Activated T-cell treated with anti-CD3 and anti-CD28 coated beads for 4 hours (primary cell): ENCODE data around the gene NCAPH2.
A peak's percentile ranks its signal among the peaks of the same experiment; 100 is the strongest.

ENCODE experiments used
- DNase-seq: peaks from one replicate; pipeline ENCODE4 v3.0.0-alpha.2; 2020

Gene NCAPH2

DNA sequence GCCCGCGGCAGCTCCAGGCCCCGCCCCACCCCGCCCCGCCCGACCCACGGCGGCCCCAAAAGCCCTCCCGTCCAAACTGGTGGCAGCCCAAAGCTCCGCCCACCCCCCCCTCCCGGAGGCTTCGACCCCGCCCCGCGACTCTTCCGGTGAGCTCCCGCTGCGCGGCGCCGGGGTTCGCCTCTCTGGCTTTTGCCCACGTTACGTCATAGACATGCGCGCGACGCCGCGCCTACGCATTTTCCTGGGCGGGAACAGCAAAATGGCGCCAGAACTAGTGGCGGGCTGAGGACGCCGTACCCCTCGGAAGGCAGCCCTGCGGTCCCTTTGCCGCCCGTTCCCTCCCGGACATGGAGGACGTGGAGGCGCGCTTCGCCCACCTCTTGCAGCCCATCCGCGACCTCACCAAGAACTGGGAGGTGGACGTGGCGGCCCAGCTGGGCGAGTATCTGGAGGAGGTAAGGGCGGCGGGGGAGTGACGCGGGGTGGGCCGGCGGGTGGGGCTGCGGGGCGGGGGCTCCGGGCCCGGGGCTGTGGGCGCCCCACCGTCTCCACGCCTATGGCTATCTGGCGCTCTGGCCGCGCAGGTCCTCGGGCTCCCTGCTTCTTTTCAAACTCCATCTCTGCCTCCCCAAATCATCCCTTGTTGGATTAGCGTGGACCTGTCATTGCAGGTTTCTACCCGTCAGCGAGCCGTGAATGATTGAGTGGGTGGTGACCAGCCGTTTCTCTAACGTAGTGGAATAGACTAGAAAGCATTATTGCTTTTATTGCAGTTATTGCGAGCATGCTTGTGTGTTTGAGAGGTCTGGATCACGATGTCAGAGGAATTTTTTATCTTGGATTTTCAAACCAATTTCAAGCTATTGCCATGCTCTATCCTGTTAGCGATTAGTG, at the start of gene NCAPH2:
TSS of gene NCAPH2 (plus strand) at position 234 of the 894 bp plus-strand sequence. CDS start at position 348, 114 bp downstream.
- peak; percentile 98 for DNase-seq

DNA sequence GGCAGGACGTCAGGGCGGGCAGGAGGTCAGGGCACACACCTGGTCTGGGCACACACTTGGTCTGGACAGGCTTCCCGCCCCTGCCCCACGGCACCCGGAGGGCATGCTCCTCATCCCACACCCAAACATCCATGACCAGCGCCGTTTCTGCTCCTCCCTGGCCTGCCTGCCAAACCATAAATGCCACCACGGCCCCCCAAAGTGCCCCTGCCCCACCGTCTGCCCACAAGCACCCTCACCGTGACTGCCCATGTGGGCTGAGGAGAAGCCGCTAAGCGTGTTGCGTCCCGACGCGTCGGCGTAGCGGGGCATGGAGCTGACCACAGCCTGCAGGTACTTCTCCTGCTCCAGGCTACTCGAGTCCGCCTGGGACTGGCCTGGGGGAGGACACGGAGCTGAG, 49.0 kb upstream of the NCAPH2 start:
- no peak for DNase-seq

DNA sequence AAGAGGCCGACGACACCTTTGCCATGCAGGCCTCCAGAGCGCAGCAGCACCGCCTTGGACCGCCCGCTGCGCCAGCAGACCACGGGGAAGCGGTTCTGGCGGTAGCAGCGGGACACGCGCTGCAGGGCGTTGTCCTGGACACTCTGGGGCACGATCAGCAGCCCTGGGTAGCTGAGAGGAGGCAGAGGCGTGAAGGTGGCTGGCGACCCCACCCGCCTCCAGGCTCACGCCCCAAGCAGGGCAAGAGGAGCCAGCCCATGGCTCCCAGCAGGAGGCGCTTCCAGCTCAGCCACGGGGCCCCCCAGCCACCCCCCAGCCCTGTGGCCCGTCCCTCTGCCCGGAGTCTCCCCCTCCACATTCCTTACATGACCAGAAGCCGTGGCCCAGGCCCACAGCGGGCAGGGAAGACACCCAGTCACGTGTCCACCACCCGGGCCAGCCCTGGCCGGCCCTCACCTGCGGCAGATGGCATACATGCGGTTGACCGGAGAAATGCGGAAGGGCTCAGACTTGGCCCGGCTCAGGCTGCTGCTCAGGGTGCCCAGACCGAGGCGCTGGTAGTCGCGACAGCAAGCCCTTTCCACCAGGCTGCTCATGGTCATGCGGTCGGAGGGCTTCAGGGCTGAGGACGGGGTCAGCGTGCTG, 48.4 kb upstream of the NCAPH2 start:
- DNase-seq: no peak

DNA sequence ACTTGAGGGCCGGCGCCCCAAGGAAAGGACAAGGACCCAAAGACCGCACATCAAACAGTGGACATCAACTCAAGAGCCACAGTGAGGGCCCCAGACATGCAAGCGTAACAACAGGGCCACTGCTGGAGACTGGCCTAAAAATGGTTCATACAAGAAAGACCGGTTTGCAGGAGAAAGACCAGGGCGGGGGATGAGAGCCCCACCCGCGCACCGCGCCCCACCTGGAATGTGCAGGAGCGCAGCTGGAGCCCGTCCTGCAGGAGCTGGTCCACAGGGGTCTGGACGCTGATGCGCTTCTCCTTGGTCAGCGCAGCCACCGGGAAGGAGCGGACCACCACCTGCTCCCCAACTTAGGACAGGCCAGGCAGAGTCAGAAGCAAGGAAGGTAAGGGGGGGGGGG, 47.1 kb upstream of the NCAPH2 start:
- no peak for DNase-seq

DNA sequence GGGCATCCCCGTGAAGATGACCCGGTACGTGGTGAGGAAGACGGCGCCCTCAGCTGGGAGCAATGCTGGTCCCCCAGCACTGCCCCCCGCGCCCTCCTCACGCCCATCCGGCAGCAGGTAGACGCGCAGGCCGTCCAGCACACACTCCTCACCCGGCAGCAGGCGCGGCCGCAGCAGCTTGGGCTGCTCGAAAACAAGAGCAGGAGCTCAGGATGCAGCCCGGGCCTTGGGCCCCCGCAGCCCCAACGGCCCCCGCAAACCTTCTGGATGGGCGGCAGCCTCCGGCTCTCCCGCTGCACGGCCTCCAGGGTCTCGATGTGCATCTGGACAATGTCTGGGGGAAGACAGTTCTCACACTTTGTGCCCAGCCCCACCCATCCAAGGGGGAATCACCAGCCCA, 46.5 kb upstream of the NCAPH2 start:
- no peak for DNase-seq

DNA sequence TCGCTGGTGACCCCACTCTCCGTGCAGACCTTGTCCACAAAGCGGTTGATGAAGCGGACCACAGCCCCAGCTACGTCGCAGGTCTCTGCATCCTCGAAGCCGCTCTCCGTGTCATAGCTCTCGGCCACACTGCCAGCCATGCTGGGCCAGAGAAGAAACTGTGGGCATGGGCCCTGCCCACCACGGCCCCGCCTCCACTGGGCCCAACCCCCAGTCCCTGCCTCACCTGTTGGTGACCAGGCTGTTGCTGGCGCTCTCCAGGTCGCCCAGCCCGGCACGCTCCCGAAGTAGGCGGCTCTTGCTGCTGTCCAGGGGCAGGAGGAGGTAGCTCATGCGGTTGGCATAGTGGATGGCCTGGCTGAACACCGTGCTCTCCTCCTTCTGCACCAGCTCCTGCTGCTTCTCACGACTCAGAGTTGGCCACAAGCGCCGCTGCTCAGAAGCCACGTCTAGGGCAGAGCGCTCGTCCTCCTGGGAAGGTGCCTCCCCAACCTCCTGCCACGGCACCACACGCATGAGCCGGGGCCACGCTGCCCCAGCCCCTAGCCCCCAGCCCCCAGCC, 46.0 kb upstream of the NCAPH2 start:
- DNase-seq: no peak

DNA sequence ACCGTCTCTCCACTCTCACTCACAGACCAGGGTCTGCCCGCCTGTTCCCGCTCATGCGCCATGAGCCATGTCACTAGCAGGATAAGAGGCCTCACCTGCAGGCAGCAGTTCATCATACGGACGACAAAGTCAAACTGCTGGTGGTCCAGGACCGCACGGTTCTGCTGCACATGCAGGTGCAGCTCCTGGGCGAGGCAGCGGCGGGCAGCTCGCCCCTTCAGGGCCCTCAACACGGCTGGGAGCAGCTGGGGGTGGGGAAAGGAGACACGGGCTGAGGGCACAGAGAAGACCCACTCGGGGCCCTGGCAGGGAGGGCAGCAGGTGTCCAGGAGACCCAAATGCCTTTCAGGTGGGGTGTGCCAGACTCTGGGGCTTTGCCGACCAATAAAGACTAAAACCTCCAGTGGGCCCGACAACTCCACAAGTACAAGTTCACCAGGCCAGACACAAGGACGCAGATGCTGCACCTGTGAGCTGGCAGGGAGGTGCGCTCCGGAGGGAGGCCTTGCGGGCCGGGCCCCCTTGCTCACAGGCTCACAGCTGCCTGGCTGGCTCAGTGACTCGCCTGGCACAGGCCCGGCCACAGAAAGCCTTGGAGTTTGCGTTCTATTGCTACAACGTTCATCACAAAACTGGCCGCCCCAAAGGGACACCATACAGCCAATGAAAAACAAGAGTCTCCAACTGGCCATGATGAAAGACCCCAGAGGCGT, 44.7 kb upstream of the NCAPH2 start:
- DNase-seq: no peak

DNA sequence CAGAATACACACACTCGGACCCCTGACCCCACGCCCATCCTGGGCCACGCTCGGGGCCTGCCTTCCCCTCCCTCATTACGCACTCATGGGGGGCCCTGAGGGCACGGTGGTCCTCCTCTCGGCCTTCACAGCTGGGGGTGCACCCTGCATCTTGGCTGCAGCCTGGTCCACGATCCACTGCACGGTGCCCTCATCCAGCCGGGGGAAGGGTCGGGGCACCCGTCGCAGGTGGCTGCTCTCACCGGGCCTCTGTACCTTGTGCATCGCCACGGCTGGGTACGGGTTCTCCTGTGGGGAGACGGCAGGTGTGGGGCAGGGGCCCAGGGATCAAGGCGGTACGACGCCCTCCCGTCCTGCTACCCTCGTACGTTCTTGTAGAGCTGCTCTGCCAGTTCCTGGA, 43.6 kb upstream of the NCAPH2 start:
- DNase-seq: no peak

DNA sequence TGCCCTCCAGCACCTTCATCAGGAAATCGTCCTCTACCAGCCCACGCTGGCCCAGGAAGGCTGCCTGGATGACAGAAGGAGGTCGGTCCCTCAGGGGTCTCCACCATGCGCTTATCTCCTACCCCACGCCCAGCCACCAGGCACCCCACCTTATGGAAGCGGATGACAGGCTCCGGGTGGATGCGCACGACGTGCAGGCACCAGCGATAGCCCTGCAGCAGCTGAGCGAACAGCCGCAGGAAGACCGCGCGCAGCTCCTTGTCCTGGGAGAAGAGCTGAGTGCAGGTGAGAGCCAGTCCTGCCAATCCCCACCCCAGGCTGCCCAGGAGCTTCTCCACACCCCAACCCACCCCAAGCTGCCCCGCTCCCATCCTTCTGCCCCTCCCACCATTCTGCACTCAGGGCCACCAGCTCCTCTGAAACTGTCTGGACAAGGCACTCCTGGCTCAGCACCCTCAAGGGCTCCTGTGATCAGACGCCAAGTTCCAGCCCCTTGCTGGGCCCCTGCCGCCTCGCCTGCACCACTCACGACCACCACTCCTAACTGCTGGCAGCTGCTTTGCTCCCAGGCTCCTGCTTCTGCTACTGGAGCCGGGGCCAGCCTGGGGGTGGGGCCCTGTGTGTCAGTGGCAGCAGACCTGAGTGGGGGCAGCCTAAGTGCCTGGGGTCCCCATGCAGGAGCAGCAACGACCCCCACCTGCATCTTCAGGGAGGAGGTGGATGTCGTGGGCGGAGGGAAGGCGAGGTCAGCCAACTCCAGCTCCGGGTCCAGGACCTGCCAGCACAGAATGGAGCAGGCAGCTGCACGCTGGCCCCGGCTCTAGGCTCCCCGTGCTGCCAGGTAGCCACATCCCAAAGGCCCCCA, 42.7 kb upstream of the NCAPH2 start:
- no peak for DNase-seq

DNA sequence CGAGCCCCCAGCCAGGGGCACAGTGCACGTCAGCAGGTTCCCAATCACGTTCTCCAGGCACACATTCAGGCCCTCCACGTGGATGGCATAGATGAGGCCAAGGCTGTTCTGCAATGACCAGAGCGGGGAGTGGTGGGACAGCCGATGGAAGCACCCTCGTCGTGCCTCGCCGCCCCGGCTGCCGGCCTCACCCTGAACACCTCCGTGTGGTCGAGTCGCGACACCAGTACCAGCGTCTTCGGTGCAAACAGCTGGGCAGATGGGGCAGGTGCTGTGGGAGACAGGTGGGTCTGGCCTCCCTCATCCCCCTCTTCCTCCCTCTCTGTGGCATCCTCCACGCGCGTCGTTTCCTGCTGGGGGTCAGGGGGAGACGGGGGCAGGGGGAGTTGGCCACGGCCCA, 40.7 kb upstream of the NCAPH2 start:
- no peak for DNase-seq

DNA sequence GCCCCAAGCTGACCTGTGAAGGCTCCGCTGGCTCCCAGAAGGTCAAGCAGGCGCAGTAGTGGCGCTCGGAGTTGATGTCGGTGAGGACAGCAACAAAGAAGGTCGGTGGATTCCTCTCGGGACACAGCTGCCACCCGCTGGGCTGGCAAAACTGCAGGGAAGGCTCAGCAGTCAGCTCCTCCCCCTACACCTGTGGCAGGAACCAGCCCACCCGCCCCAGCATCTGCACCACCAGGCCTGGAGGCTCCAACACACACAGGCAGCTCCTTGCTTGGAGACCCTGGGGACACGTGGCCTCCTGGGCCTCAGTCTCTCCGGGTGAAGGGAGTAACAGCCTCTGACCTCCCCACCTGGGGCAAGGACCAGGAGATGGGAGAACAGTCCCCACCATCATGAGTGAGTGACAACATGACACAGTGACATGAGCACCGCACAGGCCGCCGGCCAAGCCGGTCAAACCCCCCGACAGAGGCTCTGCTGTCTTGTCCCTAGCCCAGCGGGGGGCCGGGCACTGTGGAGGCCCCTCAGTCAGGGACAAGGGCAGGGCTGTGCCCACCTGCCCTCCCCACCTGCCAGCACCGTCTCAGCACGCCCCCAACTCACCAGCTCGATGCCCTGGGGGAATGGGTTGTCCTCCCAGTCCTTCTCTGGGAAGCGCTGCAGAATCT, 40.1 kb upstream of the NCAPH2 start:
- DNase-seq: no peak

DNA sequence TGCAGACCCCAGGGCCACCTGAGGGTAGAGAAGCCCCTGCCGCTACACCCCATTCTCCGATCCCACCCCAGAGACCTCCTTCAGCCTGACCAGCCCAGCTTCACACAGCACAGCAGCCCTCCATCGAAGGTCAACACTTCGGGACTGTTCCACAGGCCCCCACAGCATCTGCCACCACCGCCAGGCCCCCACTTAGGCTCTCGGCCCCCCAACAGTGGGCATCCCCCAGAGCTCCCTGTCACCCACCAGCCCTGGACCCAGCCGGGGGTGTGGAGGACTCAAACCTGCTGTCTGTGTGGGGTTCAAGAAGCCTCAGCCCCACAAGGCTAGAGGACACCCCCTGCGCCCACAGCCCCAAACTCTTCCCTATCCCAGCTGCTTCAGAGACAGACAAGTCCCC, 39.4 kb upstream of the NCAPH2 start:
- DNase-seq: no peak

DNA sequence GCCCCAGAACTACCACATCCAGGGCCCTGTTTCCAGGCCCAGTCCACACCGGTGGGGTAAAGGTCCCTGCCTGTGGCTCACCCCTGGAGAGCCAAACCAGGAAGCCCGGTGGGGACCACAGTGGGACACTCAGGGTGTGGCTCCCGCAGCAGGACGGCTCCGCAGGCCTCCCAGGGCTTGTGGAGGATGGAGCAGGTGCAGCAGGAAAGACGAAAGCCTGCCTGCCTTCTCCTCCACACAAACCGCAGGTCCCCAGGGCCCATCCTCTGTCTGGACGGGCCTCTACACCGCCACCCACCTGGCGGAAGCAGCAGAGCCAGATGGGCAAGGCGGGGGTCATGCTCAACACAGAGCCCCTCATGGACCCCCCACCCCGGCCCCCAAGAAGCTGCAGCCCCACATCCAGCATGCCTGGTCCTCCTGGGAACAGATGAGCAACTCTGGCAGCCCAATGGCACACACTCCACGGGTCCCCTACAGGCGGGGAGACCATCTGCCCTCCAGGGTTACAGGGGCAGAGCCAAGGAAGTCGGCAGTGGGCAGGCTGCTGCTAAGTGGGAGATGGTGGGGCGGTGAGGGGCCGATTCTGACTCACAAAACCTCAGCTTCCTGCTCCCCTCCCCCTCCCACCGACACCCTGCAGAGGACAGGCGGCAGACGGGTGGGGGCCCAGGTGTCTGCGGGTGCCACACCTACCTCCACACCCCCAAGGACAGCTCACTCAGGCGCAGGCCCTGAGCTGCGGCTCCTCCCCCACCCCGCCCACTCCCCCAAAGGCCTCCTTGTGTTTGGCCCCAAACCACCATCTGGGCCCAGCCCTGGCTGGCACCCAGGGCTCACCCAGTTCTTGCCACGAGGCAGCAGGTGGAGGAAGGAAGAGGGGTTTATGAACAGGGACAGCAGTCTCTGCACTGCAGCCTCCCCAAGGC, 38.4 kb upstream of the NCAPH2 start:
- DNase-seq: peak; percentile 94

DNA sequence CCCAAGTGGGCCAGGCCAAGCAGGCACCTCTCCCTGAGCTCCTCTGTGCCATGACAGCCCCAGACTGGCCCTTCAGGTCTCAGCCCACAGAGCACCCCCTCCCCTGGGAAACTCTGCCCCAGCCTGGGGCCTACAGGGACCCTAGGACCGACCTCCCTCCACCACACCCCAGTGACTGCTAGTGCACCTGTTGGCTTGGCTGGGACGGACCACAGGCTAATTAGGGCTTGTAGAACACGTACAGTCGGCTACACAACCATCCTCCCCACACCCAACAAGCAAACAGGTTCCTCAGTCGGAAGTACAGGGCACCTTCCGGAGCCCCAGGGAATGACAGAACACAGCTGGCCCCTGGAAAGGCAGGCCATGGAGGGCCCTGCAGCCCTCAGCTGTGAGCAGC, 37.5 kb upstream of the NCAPH2 start:
- DNase-seq: no peak

DNA sequence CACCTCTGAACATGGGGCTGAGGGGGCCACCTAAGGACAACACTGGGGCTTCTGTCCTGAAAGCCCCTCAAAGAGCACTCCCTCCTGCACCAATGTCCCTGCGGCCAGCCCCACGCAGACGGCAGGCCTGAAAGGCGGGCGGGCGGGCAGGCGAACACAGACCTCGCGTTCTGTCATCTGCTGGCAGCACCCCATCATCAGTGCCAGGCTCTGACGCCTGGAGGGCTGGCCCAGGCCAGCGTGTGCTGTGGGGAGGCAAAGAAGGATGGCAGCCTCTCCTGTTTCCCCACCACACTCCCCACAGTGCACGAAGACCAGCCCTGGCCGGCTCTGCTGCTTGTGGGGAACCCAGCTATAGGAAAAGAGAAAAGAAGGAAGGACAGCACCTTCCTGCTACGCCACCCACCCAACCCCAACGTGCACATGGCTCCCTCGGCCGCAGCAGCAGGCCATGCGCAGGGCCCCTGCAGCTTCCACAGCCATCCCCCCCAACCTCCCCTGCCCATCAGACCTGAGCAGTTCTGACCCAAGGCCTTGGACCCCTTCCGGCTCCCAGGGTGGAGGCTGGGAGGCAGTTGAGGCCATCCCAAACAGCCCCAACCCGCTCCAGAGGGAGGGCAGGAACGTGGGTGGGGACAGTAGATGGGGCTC, 36.7 kb upstream of the NCAPH2 start:
- no peak for DNase-seq

DNA sequence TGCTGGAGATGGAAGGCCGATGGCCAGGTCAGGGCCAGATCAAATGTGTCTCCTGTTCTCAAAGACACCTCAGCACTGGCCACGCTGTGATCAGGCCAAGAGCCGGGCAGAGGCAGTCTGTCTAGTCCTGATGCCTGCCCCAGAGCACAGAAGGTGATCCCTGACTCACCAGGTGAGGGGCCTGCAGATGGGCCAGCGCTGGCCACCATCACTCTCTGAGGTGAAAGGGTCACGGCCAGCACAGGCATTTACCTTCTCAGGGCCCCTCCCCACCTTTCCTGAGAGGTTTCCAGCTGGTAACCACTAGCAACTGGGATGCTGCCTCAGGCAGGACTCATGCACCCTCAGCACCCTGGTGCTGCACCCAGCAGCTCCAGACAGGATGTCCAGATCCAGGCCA, 36.1 kb upstream of the NCAPH2 start:
- DNase-seq: no peak

DNA sequence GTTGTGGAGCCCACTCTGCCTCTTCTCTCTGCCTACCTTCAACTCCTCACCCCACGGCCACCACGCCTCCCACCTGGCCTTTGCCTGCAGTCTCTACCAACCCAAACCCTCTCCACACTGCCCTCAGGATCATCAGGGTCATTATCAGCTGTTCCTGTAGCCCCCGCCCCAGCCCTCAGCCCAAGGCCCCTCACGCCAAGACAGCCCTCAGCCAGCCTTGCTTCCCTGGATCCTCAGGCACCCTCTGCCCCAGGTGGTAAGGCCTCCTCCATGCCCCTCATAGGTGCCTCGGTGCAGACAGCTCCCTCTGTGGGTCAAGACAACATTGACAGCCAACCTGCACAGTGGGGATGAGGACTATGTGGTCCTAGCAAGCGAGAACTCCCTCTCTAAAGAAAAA, 34.9 kb upstream of the NCAPH2 start:
- no peak for DNase-seq

DNA sequence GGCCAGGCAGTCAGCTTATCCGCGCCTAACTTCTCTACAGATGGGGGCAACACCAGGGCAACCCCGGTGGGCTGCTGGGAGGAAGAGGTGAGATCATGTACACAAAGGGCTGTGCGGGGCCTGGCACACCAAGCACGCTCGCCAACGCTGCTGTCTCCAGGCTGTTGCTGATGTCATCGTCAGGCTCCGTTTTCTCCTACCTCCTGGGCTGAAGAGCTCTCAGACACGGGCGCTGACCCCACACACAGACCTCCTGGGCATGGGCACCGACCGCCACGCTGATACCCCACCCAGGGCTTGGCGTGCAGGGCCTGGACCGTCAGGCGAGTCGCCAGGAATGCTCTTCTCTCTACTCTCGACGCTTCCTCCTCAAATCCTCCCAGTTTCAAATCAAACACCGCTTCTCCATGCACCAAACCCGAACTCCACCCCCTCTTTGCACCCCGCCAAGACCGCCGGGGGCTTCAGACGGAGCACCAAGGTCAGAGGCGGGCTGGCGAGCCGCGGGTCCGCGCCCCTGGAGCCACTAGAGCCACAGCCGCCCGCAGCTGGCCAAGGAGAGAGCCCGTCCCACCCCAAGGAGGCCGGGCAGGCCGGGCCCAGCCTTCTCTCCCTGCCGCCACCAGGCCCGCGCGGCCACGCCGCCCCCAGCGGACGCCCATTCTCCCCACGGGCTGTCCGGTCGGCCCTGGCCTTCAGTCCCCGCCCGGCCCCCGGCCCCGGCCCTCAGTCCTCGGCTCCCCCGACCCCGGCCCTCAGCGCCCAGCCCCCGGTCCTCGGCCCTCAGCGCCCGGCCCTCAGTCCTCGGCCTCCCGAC, 34.0 kb upstream of the NCAPH2 start:
- no peak for DNase-seq
